GM21528 (cell line): ENCODE measurements around the gene FAAH.

ENCODE experiments used
- ATAC-seq: cut with Tn5 transposase; IDR thresholded peaks from one replicate; pipeline ENCODE4 v1.9.1; 2021; ENCODE audit warnings: mild to moderate bottlenecking, moderate library complexity; ENCODE audit not compliant: unreplicated experiment, low FRiP score

The FAAH gene

GRCh38 chr1:46448109-46448911 is 54.2 kb downstream of the FAAH start:
- ATAC-seq, result no peak

GRCh38 chr1:46449223-46450159 is 55.4 kb downstream of the FAAH start:
- ATAC-seq, result no peak

GRCh38 chr1:46450160-46450517 is 56.0 kb downstream of the FAAH start:
- no peak for ATAC-seq

GRCh38 chr1:46451948-46452930 is 58.1 kb downstream of the FAAH start:
- no peak for ATAC-seq

GRCh38 chr1:46452931-46453325 is 58.8 kb downstream of the FAAH start:
- ATAC-seq, result no peak

- no peak for ATAC-seq
Measured at GRCh38 chr1:46453449-46453848, 59.3 kb downstream of the FAAH start.

GRCh38 chr1:46455951-46456350 is 61.8 kb downstream of the FAAH start:
- no peak for ATAC-seq

GRCh38 chr1:46456411-46456963 is 62.4 kb downstream of the FAAH start:
- ATAC-seq, result no peak

- no peak for ATAC-seq
Measured at GRCh38 chr1:46457178-46457577, 63.1 kb downstream of the FAAH start.

- no peak for ATAC-seq
Measured at GRCh38 chr1:46458190-46458589, 64.1 kb downstream of the FAAH start.

- ATAC-seq, result no peak
Measured at GRCh38 chr1:46458846-46459245, 64.7 kb downstream of the FAAH start.

- no peak for ATAC-seq
Measured at GRCh38 chr1:46459315-46459714, 65.2 kb downstream of the FAAH start.

GRCh38 chr1:46461017-46461808 is 67.1 kb downstream of the FAAH start:
- no peak for ATAC-seq

GRCh38 chr1:46461809-46462448 is 67.8 kb downstream of the FAAH start:
- no peak for ATAC-seq
